ENCODE results near the gene WWOX. TPM values are rescaled to one million over a fixed set of nuclear protein-coding genes. Genes with fewer than 3 reads are reported as not detected.

Gene WWOX
- total RNA-seq, 1 experiment from 2014 or later = 35.6 TPM

GRCh38 chr16:78844682-78845081, 745.2 kb downstream of the WWOX start:
- no peak for TF ChIP-seq EZH2 (IDR thresholded peaks at IDR 0.05; ENCODE audit: low read depth)
- no peak for TF ChIP-seq CTCF (conservative IDR thresholded peaks at IDR 0.05)
- H3K27ac ChIP-seq = no peak overlapping the region
- no TSS peak for BruUV-seq (replicated peaks)
- ChIA-PET CTCF (no interaction called here), POLR2A (ENCODE audit: unreplicated experiment) (no interaction called here)
- no peaks in the 10 kb centered on the region for H3K27me3 ChIP-seq (ENCODE audit: insufficient read depth, low read depth)
- no peak overlapping the region for H3K4me3 ChIP-seq
- no peaks in the 10 kb centered on the region for H3K79me2 ChIP-seq (ENCODE audit: low read depth)
- intact Hi-C loops (cut with micrococcal nuclease; ENCODE audit: unreplicated experiment) = no loop called here
- H3K36me3 ChIP-seq (ENCODE audit: low read depth) = no peaks in the 10 kb centered on the region
- H3K9me3 ChIP-seq (ENCODE audit: insufficient read depth, low read depth) = no peaks in the 10 kb centered on the region
- no peaks in the 10 kb centered on the region for H3K4me1 ChIP-seq (replicated peaks; ENCODE audit: insufficient read depth)
- no peak overlapping the region for H3K4me2 ChIP-seq
- H4K20me1 ChIP-seq (ENCODE audit: insufficient read depth) = no peaks in the 10 kb centered on the region
- no peaks in the 10 kb centered on the region for H3F3A ChIP-seq (ENCODE audit: insufficient read depth, low read depth)
- no peaks in the 10 kb centered on the region for H3K9me2 ChIP-seq (ENCODE audit: insufficient read depth)
- no peak overlapping the region for H2AFZ ChIP-seq
- no peak for DNase-seq

- H3K9me2 ChIP-seq (ENCODE audit: insufficient read depth) = no peaks in the 10 kb centered on the region
- no TSS peak for BruUV-seq (replicated peaks)
- ChIA-PET POLR2A (ENCODE audit: unreplicated experiment) (no interaction called here), CTCF (no interaction called here)
- TF ChIP-seq CTCF (conservative IDR thresholded peaks at IDR 0.05) = no peak
- no peak for TF ChIP-seq EZH2 (IDR thresholded peaks at IDR 0.05; ENCODE audit: low read depth)
- no peak overlapping the region for H3K27ac ChIP-seq
- H3K9me3 ChIP-seq (ENCODE audit: insufficient read depth, low read depth) = no peaks in the 10 kb centered on the region
- H3K4me3 ChIP-seq = no peak overlapping the region
- H3K4me2 ChIP-seq = no peak overlapping the region
- DNase-seq = no peak
- H4K20me1 ChIP-seq (ENCODE audit: insufficient read depth) = no peaks in the 10 kb centered on the region
- H3K27me3 ChIP-seq (ENCODE audit: insufficient read depth, low read depth) = no peaks in the 10 kb centered on the region
- H3F3A ChIP-seq (ENCODE audit: insufficient read depth, low read depth) = no peaks in the 10 kb centered on the region
- intact Hi-C loops (cut with micrococcal nuclease; ENCODE audit: unreplicated experiment) = no loop called here
- H3K36me3 ChIP-seq (ENCODE audit: low read depth) = no peaks in the 10 kb centered on the region
- no peaks in the 10 kb centered on the region for H3K79me2 ChIP-seq (ENCODE audit: low read depth)
- no peak overlapping the region for H2AFZ ChIP-seq
- H3K4me1 ChIP-seq (replicated peaks; ENCODE audit: insufficient read depth) = no peaks in the 10 kb centered on the region
These were observed 751.8 kb downstream of the WWOX start for GRCh38 chr16:78851266-78851665.

- Histone ChIP-seq H3K4me3 (no peak overlapping the region), H4K20me1 (ENCODE audit: insufficient read depth) (no peaks in the 10 kb centered on the region), H2AFZ (no peak overlapping the region), H3K27me3 (ENCODE audit: insufficient read depth, low read depth) (no peaks in the 10 kb centered on the region), H3K27ac (no peak overlapping the region), H3K79me2 (ENCODE audit: low read depth) (no peaks in the 10 kb centered on the region), H3K4me1 (replicated peaks; ENCODE audit: insufficient read depth) (no peaks in the 10 kb centered on the region), H3K9me2 (ENCODE audit: insufficient read depth) (no peaks in the 10 kb centered on the region), H3K4me2 (no peak overlapping the region), H3F3A (ENCODE audit: insufficient read depth, low read depth) (no peaks in the 10 kb centered on the region), H3K9me3 (ENCODE audit: insufficient read depth, low read depth) (no peaks in the 10 kb centered on the region), H3K36me3 (ENCODE audit: low read depth) (no peaks in the 10 kb centered on the region)
- TF ChIP-seq CTCF (conservative IDR thresholded peaks at IDR 0.05) = no peak
- no peak for TF ChIP-seq EZH2 (IDR thresholded peaks at IDR 0.05; ENCODE audit: low read depth)
- ChIA-PET CTCF (no interaction called here), POLR2A (ENCODE audit: unreplicated experiment) (no interaction called here)
- intact Hi-C loops (cut with micrococcal nuclease; ENCODE audit: unreplicated experiment) = no loop called here
- BruUV-seq (replicated peaks) = no TSS peak
- no peak for DNase-seq
These were observed 752.7 kb downstream of the WWOX start for GRCh38 chr16:78852081-78852635.

Measured in PC-9 (cell line).